Measurements from ENCODE around the gene TAF4.

Gene TAF4

DNA sequence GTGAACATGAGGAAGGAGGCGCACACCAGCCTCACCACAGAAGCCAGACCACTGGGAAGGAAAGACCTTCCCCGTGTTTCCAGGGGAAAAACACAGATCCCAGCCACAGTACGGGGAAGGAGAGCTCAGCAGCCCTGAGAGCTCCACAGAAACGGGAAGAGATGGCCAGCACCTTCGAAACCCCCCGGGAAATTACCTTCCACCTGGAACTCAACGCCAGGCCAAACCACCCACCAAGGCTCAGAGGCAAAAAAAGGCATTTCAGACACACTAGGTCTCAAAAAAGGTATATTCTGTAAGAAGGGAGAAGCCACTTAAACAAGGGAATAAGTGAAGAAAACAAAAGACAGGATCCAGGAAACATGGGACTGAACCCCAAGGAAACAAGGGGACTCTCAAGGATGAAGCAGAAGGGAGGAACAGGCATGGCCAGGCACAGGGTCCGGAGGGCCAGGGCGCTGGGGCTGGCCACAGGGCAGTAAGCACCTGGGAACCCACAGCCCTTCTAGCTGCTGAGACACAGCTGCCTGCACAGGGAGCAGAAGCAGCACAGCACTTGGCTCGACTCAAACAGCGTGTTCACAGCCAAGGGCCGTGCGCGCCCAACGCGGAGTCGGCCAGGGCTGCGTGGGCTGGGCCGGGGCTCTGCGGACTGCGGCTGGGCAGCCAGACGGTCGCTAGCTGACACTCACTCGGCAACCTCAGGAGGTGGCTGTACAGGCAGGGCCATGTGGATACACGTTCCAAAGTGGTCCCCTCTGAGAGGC lies 44.6 kb downstream of the TAF4 start:
- no peak for DNase-seq

- DNase-seq = no peak
Observed at GRCh38 chr20:62019881-62020492, 45.7 kb downstream of the TAF4 start.

DNA sequence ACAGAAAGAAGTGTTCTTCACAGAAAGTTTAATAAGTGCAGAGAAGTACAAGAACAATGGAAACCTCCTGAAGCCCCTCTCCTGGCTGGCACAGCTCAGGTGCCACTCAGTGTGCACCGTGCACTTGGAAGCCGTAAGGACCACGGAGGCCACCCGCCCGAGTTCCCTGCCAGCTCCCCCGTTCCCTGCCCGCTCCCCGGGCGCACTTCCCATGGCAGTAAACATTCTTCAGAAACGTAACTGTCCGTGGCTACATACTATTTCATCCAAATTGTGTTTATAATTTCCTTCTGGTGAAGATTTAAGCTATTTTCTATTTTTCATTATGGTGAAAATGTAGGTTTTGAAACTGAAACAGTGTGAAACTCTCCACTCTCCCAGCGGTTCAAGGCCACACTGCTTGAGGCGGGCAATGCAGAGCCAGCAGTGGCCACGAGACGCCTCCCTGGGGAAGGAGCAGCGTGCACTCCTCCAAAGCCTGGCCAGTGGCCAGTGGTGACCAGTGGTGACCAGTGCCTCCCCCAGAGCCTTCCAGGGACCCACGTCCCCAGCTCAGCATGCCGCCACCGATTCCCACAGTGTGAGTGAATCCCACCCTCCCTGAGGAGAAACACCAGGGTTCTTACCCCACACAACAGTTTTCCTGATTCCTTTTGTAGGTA lies 46.4 kb downstream of the TAF4 start:
- DNase-seq = no peak

DNA sequence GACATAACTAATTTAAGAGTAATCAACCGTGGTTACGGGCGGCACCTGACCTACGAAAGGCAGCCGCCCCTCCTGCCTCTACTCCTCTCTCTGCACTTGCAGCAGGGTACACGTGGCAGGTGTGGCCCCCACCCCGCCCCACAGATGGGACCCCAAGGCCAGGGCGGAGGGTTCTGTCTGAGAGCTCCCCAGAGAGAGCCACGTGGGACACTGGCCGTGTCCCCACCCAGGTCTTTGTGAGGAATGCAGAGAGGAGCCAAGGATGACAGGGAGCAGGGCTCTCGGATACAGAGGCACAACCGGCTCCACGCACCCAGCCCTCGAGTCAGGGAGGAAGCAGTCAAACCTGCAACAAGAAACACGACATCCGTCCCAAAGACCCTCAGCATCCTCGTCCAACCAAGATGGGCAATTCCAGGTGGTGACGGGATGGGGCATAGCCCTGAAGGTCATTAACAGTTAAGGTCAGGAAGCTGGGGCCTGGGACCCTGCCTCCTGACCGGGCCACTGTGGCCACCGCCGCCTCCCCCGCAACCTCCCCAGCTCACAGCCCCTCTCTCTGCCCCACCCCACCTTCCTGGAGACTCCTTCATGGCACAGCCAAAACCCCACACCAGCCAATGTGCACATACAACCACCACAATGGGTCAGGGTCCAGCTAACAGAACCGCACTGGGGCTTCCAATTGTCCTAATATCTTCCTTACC lies 47.1 kb downstream of the TAF4 start:
- DNase-seq = no peak

- DNase-seq = no peak
Observed at GRCh38 chr20:62015540-62016288, 50.0 kb downstream of the TAF4 start.

- no peak for DNase-seq
Observed at GRCh38 chr20:62014889-62015537, 50.7 kb downstream of the TAF4 start.

GRCh38 chr20:62014488-62014775 lies 51.2 kb downstream of the TAF4 start:
- no peak for DNase-seq

GRCh38 chr20:62012631-62013030 lies 53.0 kb downstream of the TAF4 start:
- DNase-seq = no peak

- DNase-seq = no peak
Observed at GRCh38 chr20:62011938-62012534, 53.6 kb downstream of the TAF4 start.

DNA sequence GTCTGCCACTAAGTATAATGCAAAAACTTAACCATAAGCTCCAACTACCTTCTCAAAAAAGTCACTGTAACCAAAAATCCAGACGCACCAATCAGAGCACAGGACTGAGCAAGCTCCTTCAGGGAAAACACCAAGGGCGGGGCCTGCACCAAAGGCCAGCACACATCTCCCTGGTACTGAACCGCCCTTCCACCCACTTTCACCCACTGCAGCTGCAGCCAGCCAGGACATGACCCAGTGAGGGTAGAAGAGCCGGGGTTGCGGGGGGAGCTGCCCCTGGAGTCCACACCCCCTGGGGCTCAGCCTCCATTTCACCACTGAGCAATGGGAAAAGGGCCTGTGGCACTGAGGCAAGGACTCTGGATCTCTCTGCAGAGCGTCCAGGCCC lies 54.3 kb downstream of the TAF4 start:
- no peak for DNase-seq

DNA sequence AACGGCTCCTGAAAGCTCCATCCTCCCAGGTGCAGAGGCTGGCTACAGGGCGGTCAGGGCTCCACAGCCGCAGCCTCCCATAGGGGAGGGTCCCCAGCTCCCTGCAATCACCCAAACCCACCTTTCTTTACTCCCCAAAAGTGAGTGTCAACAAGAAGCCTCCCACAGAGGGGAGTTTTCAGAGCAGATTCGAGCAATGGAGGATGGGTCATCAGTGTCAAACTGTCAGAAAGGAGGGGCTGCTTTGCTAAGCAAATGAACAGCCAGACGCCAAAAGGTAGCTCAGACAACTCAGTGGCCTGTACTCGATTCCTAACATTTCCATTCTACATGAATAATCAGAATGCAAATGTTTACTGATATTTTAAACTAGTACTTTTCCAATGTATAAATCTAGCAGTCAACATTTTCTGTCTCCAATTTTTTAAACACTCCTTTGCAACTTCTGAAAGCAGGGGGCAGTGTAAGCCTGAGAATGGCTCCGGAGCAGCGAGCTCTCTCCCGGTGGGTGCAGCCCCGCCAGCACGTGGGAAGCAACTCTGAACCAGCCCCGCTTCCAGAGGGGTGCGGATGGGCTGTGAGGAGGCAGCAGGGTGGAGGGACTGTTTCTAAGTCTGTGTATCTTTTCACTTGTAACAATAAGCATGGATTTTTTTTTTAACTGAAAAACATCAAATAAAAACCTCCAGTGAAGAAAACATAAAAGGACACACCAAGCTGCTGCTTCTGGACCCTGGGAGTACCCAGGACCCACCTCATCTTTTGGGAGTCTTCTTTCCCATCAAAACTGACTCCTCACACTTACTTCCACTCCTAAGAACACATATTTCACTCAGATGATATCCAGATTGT lies 54.9 kb downstream of the TAF4 start:
- peak; percentile 45 for DNase-seq

DNA sequence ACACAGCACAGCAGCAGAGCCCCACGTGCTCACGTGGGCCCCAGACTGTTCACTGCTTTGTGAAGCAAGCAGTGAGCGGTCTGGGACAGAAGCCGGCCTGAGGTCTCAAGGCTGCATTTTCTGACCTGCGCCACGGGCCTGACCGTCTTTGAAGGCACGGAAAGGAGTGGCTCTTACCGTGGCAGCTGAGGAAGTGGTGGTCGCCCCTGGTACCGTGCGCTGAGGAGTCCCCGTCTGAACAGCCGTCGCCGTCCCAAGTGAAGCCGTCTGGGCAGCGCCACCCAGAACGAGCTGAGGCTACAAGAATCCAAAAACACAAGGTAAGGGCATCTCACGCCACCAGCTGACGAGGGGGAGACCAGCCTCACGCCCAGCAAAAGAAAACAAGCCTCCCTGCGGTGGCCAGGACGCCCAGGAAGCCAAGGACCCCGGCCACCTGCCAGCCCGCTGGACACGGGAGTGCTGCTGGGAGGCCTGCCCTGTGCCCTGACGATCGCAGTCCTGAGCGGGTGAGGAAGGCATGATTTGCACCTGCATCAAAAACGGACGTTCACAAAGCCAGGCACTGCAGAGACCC lies 55.7 kb downstream of the TAF4 start:
- no peak for DNase-seq

- DNase-seq = no peak
Observed at GRCh38 chr20:62009322-62009721, 56.4 kb downstream of the TAF4 start.

DNA sequence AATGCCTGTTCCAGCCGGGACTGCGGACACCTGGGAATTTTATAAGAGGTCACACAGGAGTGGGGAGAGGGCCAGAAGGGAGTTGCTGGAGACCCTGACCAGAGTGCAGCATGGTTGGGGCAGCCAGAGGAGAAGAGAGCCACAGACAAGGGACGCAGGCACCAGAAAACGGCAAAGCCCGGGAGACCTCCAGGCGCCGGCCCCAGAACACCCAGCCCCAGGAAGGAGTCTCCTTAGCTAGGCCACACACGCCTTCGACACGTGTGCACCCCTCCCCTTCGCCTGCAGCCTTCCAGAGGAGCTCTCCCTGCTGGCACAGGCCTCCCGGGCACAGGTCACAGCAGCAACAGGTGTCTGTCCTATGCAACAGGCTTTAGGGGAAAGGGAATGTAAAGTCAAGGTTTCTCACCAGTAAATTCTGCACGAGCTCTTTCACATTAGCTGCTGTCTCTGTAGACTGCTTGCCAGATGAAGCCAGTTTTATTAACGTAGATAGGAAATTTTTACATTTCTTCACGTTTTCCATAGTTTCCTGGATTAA lies 57.0 kb downstream of the TAF4 start:
- DNase-seq = no peak

- no peak for DNase-seq
Observed at GRCh38 chr20:62007127-62007647, 58.5 kb downstream of the TAF4 start.

GRCh38 chr20:62006482-62006881 lies 59.2 kb downstream of the TAF4 start:
- DNase-seq = no peak

GRCh38 chr20:62004614-62005013 lies 61.1 kb downstream of the TAF4 start:
- no peak for DNase-seq

DNA sequence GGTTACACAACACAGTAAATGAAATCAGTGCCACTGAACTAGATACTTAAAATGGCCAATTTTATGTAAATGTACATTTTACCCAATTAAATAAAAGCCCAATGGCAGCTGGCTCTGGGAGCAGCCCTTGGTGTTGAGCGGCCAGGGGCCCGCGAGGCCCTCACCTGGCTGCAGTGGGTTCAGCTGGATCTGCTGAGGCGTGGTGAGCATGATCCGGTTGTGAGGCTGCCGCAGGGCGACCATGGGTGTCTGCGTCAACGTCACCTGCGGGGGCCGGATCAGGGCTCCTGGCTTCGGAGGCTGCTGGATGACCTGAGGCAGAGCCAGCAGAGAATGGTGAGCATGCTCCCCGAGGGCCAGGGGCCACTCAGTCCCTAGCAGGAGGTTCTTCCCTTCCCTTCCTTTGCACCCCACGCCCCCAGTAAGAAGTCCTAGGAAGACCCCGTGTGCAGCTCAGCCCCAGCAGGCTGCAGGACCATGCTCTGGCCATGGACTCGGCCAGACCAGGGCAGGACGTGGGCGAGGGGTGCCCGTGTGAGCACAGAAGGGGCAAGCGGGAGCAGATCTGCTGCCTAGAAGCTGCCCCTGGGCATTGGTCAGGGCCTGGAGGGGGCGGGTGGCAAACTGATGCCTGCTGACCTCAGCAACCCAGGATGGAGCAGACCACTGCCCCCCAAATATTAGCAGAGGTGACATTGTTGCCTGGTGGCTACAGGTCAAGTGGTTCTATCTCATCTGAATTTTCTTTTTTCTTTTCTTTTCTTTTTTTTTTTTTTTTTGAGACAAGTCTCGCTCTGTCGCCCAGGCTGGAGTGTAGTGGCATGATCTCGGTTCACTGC lies 61.9 kb downstream of the TAF4 start:
- no peak for DNase-seq

- no peak for DNase-seq
Observed at GRCh38 chr20:62002882-62003480, 62.7 kb downstream of the TAF4 start.

Data from EL (cell line).